ENCODE data around the gene RBM33.
A peak's percentile ranks its signal among the peaks of the same experiment; 100 is the strongest.

Gene RBM33

DNA sequence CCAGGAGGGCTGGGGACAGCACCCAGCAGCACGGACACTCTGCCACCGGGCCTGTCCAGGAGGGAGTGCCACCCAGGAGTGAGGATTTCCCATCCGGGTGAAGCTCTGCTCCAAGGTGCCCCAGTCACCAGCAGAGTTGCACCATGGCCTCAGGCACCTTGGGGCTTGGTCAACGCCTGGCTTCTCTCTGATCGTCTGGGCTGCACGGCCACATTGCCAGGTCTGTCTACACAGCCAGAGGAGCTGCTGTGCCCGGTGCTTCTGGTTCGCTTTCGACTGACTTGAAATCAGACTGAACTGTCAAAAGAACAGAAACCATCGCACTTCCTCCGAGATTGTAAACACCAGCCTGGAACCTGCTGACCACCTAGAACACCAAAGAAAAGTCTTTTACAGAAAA, 155.8 kb downstream of the RBM33 start:
- Histone ChIP-seq H3K4me2 (no peak overlapping the region), H3K36me3 (no peaks in the 10 kb centered on the region), H3K9ac (no peak overlapping the region), H3K27ac (no peak overlapping the region), H4K20me1 (peaks cover 0 to 18% (median 7%) of the 10 kb centered on the region in 11 experiments; a peak in 10 of 22 replicates), H3K27me3 (peaks cover 45 to 57% (median 52%) of the 10 kb centered on the region in 11 experiments), H3K4me1 (peaks cover 30 to 49% (median 45%) of the 10 kb centered on the region in 10 experiments), H3K4me3 (no peak overlapping the region), H3K9me3 (replicated peaks in 1 of 11) (peaks cover 0 to 14% (median 5%) of the 10 kb centered on the region in 11 experiments; a peak in 11 of 22 replicates)
- TF ChIP-seq Cebpa-rat (IDR thresholded peaks at IDR 0.05), result no peak

DNA sequence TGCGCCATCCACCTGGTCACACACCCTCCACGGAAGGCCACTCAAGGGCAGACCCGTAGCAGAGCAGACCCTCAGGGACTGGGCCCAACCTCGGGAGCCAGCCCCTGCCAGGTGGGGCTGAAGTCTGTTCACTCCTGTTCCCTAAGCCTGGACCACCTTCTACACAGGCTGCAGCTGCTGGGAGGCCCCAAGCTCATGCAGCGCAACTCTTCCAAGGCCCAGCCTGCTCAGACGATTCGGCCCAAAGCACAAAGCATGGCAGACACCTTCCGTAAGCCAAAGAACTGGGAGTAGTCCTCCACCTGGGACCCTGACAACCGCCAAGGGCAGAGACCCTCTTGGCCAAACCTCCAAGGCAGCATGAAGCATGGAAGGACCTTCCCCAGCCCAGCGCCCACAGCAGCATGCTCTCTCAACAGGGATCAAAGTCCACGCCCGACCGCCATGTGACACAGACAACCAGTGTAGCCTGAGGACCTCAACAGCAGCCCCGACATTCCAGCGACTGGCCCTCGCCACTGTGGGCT, 156.3 kb downstream of the RBM33 start:
- Histone ChIP-seq H3K27me3 (peaks cover 50 to 62% (median 57%) of the 10 kb centered on the region in 11 experiments), H3K4me1 (peaks cover 30 to 51% (median 45%) of the 10 kb centered on the region in 10 experiments), H3K4me2 (no peak overlapping the region), H3K9me3 (replicated peaks in 1 of 11) (peaks cover 0 to 17% (median 6%) of the 10 kb centered on the region in 11 experiments; a peak in 11 of 22 replicates), H3K4me3 (no peak overlapping the region), H3K9ac (no peak overlapping the region), H3K36me3 (no peaks in the 10 kb centered on the region), H3K27ac (no peak overlapping the region), H4K20me1 (peaks cover 0 to 23% (median 11%) of the 10 kb centered on the region in 11 experiments; a peak in 11 of 22 replicates)
- TF ChIP-seq Cebpa-rat (IDR thresholded peaks at IDR 0.05), result no peak

DNA sequence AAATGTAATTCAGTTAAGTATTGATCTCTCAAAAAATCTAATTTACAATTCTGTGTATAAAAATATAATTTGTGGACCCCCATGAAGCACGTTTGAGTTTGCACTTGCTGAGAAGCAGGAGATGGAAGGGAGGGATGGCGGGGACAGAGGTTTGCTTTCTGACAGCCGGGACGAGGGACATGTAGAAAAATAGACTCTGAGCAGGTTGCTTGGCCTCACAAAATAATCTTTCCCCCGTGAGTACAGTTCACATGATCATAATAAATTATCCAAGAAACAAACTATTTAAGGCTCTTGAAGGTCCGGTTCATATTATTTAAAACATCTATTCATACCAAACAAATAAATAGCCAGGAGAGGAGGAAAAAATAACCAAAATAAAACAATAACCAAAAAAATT, 157.8 kb downstream of the RBM33 start:
- TF ChIP-seq Cebpa-rat (IDR thresholded peaks at IDR 0.05), result no peak
- Histone ChIP-seq H3K9me3 (replicated peaks in 1 of 11) (peaks cover 0 to 17% (median 6%) of the 10 kb centered on the region in 11 experiments; a peak in 11 of 22 replicates), H3K4me2 (no peak overlapping the region), H3K4me3 (no peak overlapping the region), H3K4me1 (peaks cover 35 to 59% (median 50%) of the 10 kb centered on the region in 10 experiments), H4K20me1 (peaks cover 0 to 34% (median 18%) of the 10 kb centered on the region in 11 experiments; a peak in 12 of 22 replicates), H3K27me3 (peaks cover 64 to 77% (median 72%) of the 10 kb centered on the region in 11 experiments), H3K9ac (no peak overlapping the region), H3K27ac (no peak overlapping the region), H3K36me3 (no peaks in the 10 kb centered on the region)

DNA sequence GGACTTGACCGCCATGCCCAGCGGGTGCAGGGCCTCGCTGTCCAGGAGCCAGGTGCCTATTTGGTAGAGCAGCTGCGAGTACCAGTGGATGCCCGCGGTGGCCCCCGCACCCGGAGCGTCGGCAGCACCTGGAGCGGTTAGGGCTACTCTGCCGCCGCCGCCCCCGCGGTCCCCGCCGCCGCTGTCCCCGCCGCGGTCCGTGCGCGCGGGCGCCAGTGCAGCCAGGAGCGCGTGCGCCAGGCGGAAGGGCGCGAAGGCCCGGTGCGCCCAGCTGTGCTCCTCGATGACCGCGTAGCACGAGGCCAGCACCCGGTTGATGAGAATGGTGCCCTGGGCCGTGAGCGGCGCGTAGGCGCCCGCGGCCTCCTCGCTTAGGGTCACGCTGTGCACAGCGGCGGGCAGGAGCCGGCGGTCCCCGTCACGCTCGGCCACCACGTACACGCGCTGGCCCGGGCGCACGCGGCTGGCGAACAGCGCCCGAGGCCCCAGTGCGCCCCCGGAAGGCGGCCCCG, 158.5 kb downstream of the RBM33 start:
- no peaks in the 10 kb centered on the region for H3K36me3 ChIP-seq
- H3K27ac ChIP-seq, result no peak overlapping the region; a peak in 1 of 22 replicates
- TF ChIP-seq Cebpa-rat (IDR thresholded peaks at IDR 0.05), result no peak
- peak overlapping the region; percentile 92 to 99 (median 97) for H3K4me2 ChIP-seq
- peaks cover 0 to 17% (median 6%) of the 10 kb centered on the region in 11 experiments; a peak in 11 of 22 replicates for H3K9me3 ChIP-seq (replicated peaks in 1 of 11)
- H3K9ac ChIP-seq, result no peak overlapping the region
- peak overlapping the region in 9 of 10 experiments; percentile 54 to 71 (median 59); a peak in 11 of 20 replicates for H3K4me3 ChIP-seq
- peaks cover 71 to 84% (median 78%) of the 10 kb centered on the region in 11 experiments for H3K27me3 ChIP-seq
- H4K20me1 ChIP-seq, result peaks cover 0 to 32% (median 19%) of the 10 kb centered on the region in 11 experiments; a peak in 13 of 22 replicates
- peaks cover 39 to 59% (median 52%) of the 10 kb centered on the region in 10 experiments for H3K4me1 ChIP-seq

DNA sequence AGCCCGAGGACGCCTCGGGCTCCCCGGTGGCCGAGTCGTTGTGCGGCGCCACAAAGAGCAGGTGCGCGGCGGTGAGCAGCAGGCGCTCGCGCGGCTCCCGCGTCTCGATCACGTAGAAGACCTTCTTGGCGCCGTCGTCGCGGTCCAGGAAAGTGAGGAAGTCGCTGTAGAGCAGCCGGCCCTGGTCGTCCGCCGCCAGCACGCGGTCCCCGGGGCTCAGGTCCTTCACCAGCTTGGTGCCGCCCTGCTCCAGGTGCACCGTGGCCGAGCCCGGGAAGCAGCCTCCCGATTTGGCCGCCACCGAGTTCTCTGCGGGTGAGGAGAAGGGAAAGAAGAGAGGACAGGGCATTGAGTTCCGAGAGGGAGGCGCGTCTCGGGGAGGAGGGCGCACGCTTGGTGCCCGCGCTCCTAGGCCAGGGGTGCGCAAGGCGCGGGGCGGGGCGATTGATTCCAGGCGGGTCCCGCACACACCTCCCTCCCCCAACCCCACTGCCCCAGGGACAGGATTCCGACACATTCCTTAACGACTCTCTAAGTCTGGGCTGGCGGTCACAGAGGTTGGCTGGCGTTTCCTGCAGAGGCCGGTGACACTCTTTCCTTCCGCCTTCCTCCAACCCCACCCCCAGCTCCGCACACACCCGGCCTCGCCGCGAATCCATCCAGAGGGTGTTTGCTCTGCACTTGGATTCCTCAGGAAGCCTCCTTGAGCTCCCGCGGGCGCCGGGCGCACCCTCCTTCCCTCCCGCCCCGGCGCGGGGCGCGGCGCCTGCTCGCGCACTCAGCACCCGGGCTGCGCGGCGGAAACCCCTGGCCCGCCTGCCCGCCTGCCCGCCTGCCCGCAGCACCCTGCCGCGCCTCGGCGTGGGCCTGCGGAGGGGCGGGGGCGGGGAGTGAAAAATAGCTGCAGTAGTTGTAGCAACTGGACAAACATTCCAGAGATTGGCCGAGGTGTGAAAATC, 159.2 kb downstream of the RBM33 start:
- H3K27me3 ChIP-seq, result peaks cover 79 to 91% (median 86%) of the 10 kb centered on the region in 11 experiments
- peak overlapping the region in 10 of 11 experiments; percentile 51 to 66 (median 56); a peak in 17 of 22 replicates for H3K9ac ChIP-seq
- H3K9me3 ChIP-seq (replicated peaks in 1 of 11), result peaks cover 0 to 17% (median 6%) of the 10 kb centered on the region in 11 experiments; a peak in 11 of 22 replicates
- H3K36me3 ChIP-seq, result no peaks in the 10 kb centered on the region
- H3K4me1 ChIP-seq, result peaks cover 39 to 59% (median 52%) of the 10 kb centered on the region in 10 experiments
- H3K27ac ChIP-seq, result peak overlapping the region in 3 of 11 experiments; percentile 22 to 35 (median 22); a peak in 2 of 22 replicates
- TF ChIP-seq Cebpa-rat (IDR thresholded peaks at IDR 0.05), result no peak
- peak overlapping the region; percentile 92 to 99 (median 97) for H3K4me2 ChIP-seq
- peak overlapping the region; percentile 54 to 71 (median 59) for H3K4me3 ChIP-seq
- H4K20me1 ChIP-seq, result peaks cover 0 to 37% (median 24%) of the 10 kb centered on the region in 11 experiments; a peak in 18 of 22 replicates

DNA sequence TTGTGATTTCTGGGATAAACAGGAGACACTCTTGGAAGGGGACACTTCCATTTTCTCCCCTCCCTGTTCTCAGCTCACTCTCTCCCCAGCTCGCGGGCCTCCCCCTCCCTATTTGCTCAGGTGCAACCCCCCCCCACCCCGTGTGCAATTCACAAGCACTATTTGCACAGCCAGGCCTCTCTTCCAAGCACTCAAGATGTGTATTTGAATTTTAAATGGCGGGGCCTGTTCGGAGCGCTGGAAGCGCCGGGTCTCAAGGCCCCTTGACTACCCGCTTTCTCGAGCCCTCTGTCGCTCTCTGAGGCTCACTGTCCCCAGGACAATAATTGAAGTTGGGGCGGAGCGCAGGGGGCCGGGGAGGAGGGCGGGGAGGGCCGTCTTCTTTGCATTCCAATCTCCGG, 160.0 kb downstream of the RBM33 start:
- H3K4me2 ChIP-seq, result peak overlapping the region; percentile 92 to 99 (median 97)

DNA sequence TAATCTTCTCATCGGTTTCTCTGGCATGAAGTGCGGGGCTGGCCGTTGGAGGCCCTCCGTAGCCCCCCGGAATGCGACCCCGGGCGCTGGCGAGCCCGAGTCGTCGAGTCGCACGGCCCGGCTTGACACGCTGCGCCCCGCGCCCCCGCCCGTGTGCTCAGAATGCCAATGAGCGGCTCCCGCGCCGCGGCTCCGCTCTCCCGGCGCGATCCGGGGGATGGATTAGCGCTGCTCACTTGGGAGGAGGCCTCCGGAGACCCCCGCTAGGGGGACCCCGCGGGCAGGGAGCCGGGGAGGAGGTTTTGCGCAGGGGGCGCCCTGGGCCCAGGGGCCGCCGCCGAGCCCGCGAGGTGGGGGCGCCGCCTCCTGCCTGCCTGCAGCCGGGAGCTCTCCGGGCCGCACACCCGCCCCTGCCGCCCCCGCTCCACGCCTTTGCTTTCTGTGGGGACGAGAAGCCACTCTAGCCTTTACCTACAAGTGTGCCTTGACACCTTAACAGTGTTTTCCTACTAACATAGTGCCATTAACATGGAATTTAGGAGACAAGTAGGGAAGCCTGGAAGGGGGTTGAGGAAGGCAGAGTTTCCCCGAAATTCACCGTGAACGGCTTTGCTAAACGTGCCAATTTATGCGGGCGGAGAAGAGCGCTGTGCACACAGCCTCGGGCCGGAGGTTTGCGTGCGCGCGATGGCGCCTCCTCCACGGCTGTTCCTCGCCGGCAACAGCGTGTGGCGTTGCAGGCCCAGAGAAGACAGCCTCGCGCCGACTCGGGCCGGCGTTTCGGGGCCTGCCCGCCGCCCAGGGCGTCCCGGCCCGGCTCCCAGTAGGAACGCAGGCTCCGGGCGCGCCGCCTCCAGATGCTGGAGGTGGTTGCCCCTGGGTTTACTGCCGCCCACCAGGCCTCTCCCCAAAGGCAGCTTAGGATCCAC, 160.7 kb downstream of the RBM33 start:
- H3K9ac ChIP-seq, result no peak overlapping the region
- H3K36me3 ChIP-seq, result no peaks in the 10 kb centered on the region
- H3K4me3 ChIP-seq, result peak overlapping the region in 1 of 10 experiments; percentile 51; a peak in 2 of 20 replicates
- no peak for TF ChIP-seq Cebpa-rat (IDR thresholded peaks at IDR 0.05)
- no peak overlapping the region for H3K27ac ChIP-seq
- H3K4me1 ChIP-seq, result peaks cover 37 to 59% (median 50%) of the 10 kb centered on the region in 10 experiments
- peaks cover 88 to 98% (median 97%) of the 10 kb centered on the region in 11 experiments for H3K27me3 ChIP-seq
- peak overlapping the region in 10 of 11 experiments; percentile 20 to 99 (median 97); a peak in 14 of 22 replicates for H3K4me2 ChIP-seq
- peaks cover 0 to 17% (median 6%) of the 10 kb centered on the region in 11 experiments; a peak in 11 of 22 replicates for H3K9me3 ChIP-seq (replicated peaks in 1 of 11)
- peaks cover 0 to 52% (median 39%) of the 10 kb centered on the region in 11 experiments; a peak in 18 of 22 replicates for H4K20me1 ChIP-seq

More for the DNA sequence above, 160.0 kb downstream of the RBM33 start:
- H4K20me1 ChIP-seq, result peaks cover 0 to 45% (median 32%) of the 10 kb centered on the region in 11 experiments; a peak in 18 of 22 replicates
- peak overlapping the region in 4 of 11 experiments; percentile 51 to 66 (median 64); a peak in 5 of 22 replicates for H3K9ac ChIP-seq
- peaks cover 0 to 17% (median 6%) of the 10 kb centered on the region in 11 experiments; a peak in 11 of 22 replicates for H3K9me3 ChIP-seq (replicated peaks in 1 of 11)
- H3K27ac ChIP-seq, result no peak overlapping the region
- peak overlapping the region; percentile 54 to 71 (median 59); a peak in 19 of 20 replicates for H3K4me3 ChIP-seq
- H3K27me3 ChIP-seq, result peaks cover 86 to 97% (median 93%) of the 10 kb centered on the region in 11 experiments
- H3K4me1 ChIP-seq, result peaks cover 39 to 59% (median 52%) of the 10 kb centered on the region in 10 experiments
- no peak for TF ChIP-seq Cebpa-rat (IDR thresholded peaks at IDR 0.05)
- H3K36me3 ChIP-seq, result no peaks in the 10 kb centered on the region
